Upper lobe of left lung (tissue), 6 donors: ENCODE measurements around the gene RGS5. TPM values are rescaled to one million over a fixed set of nuclear protein-coding genes. Genes with fewer than 3 reads are reported as not detected.

Experiments
- ATAC-seq, 2 donors: fragments of 200-7000 bp; cut with Tn5 transposase; one replicate each; pipeline ENCODE4 v1.9.1; 2022; ENCODE audit warnings: mild to moderate bottlenecking in 2 of 2, moderate library complexity in 2 of 2; ENCODE audit not compliant: low FRiP score in 2 of 2
- DNase-seq, 2 donors: peaks; one replicate each; pipeline ENCODE4 v3.0.0-alpha.2; 2019 to 2020
- H3K27ac ChIP-seq, 4 donors: fragments of 200-600 bp; sonication (generic); one replicate each; pipeline ENCODE4 v1.5.1; 2016 to 2019
- H3K27me3 ChIP-seq, 4 donors: fragments of 200-600 bp; sonication (generic); one replicate each; pipeline ENCODE4 v1.5.1; 2017 to 2019
- H3K36me3 ChIP-seq, 4 donors: fragments of 200-600 bp; sonication (generic); one replicate each; pipeline ENCODE4 v1.5.1; 2016 to 2019
- H3K4me1 ChIP-seq, 4 donors: fragments of 200-600 bp; sonication (generic); one replicate each; pipeline ENCODE4 v1.5.1; 2018 to 2019
- H3K4me3 ChIP-seq, 4 donors: fragments of 200-600 bp; sonication (generic); one replicate each; pipeline ENCODE4 v1.5.1; 2017 to 2019; ENCODE audit warnings: mild to moderate bottlenecking in 2 of 4, moderate library complexity in 1 of 4
- H3K9me3 ChIP-seq, 4 donors: fragments of 200-600 bp; sonication (generic); one replicate each; pipeline ENCODE4 v1.5.1; 2018 to 2019
- CTCF ChIP-seq, 6 experiments: fragments of 450-650 bp in 4 of 6; fragments of 200-600 bp in 2 of 6; sonication (generic) in 2 of 6; IDR thresholded peaks; one replicate each; pipeline ENCODE4 v1.5.1; 2016 to 2019; ENCODE audit warnings: antibody characterized with exemption in 6 of 6
- EP300 ChIP-seq, 4 donors: sonication (generic); formaldehyde crosslinking; IDR thresholded peaks; one replicate each; pipeline ENCODE4 v1.5.1; 2017; ENCODE audit warnings: antibody characterized with exemption in 4 of 4, control low read depth in 2 of 4
- POLR2A ChIP-seq, 4 donors: fragments of 450-650 bp; IDR thresholded peaks; one replicate each; pipeline ENCODE4 v1.5.1; 2016 to 2017; ENCODE audit warnings: antibody characterized with exemption in 4 of 4, mild to moderate bottlenecking in 2 of 4
- POLR2AphosphoS5 ChIP-seq, 2 donors: sonication (generic); formaldehyde crosslinking; IDR thresholded peaks; one replicate each; pipeline ENCODE4 v1.5.1; 2017; ENCODE audit warnings: antibody characterized with exemption in 2 of 2
- WGBS, 2 donors: methylation state at CpG; one replicate each; pipeline ENCODE4 v1.1.5; 2017 to 2018; 5-methylcytosine and 5-hydroxymethylcytosine counted together
- total RNA-seq, 6 donors: library from RNA; depleted of rRNA in 4 of 6; stranded (reverse); fragments of >200 nt in 4 of 6; gene quantifications; one replicate each; pipeline versions ENCODE4 v1.1.0 to v1.2.1, GENCODE V29; 2016 to 2021
- donor health status: DM: no; HTN: no; CAD: no; lungs with moderate emphysema.
- donor health status: DM: no; HTN: yes; CAD: no; lungs with severe emphysema.

The RGS5 gene
- total RNA-seq, 6 donors from 2014 or later: 30.6 to 65.6 (median 53.5) TPM

- Histone ChIP-seq H3K36me3 (no peaks in the 10 kb centered on the region), H3K27ac (no peak overlapping the region), H3K4me1 (no peaks in the 10 kb centered on the region), H3K27me3 (no peaks in the 10 kb centered on the region), H3K4me3 (no peak overlapping the region), H3K9me3 (no peaks in the 10 kb centered on the region)
- no peak for ATAC-seq
- WGBS, 2 donors: 91 to 96% methylated on average over 6 of the region's 6 CpGs
- TF ChIP-seq POLR2A (IDR thresholded peaks at IDR 0.05): no peak
- TF ChIP-seq CTCF (IDR thresholded peaks at IDR 0.05): no peak
- TF ChIP-seq EP300 (IDR thresholded peaks at IDR 0.05): no peak
- no peak for TF ChIP-seq POLR2AphosphoS5 (IDR thresholded peaks at IDR 0.05)
- no peak for DNase-seq
Observed at GRCh38 chr1:163187849-163188248, 14.9 kb downstream of the RGS5 start.

GRCh38 chr1:163186862-163187261, 15.9 kb downstream of the RGS5 start:
- Histone ChIP-seq H3K9me3 (no peaks in the 10 kb centered on the region), H3K27ac (no peak overlapping the region), H3K4me3 (no peak overlapping the region), H3K27me3 (no peaks in the 10 kb centered on the region), H3K36me3 (no peaks in the 10 kb centered on the region), H3K4me1 (no peaks in the 10 kb centered on the region)
- DNase-seq: no peak
- WGBS, 2 donors: 77 to 83% methylated on average over 2 of the region's 2 CpGs
- no peak for ATAC-seq
- TF ChIP-seq POLR2A (IDR thresholded peaks at IDR 0.05) (no peak), EP300 (IDR thresholded peaks at IDR 0.05) (no peak), CTCF (IDR thresholded peaks at IDR 0.05) (no peak), POLR2AphosphoS5 (IDR thresholded peaks at IDR 0.05) (no peak)

GRCh38 chr1:163182330-163182949, 20.3 kb downstream of the RGS5 start:
- H3K4me3 ChIP-seq: no peak overlapping the region
- H3K27ac ChIP-seq: no peak overlapping the region
- WGBS, 2 donors: 71 to 83% methylated on average over 2 of the region's 2 CpGs
- no peaks in the 10 kb centered on the region for H3K4me1 ChIP-seq
- no peaks in the 10 kb centered on the region for H3K9me3 ChIP-seq
- no peaks in the 10 kb centered on the region for H3K27me3 ChIP-seq
- no peak for TF ChIP-seq EP300 (IDR thresholded peaks at IDR 0.05)
- TF ChIP-seq POLR2AphosphoS5 (IDR thresholded peaks at IDR 0.05): no peak
- TF ChIP-seq POLR2A (IDR thresholded peaks at IDR 0.05): no peak
- TF ChIP-seq CTCF (IDR thresholded peaks at IDR 0.05): no peak
- DNase-seq: no peak
- ATAC-seq: no peak
- no peaks in the 10 kb centered on the region for H3K36me3 ChIP-seq

GRCh38 chr1:163178628-163179027, 24.1 kb downstream of the RGS5 start:
- Histone ChIP-seq H3K9me3 (no peaks in the 10 kb centered on the region), H3K36me3 (no peaks in the 10 kb centered on the region), H3K27ac (no peak overlapping the region), H3K27me3 (no peaks in the 10 kb centered on the region), H3K4me1 (peaks cover 0 to 4% (median 1%) of the 10 kb centered on the region in 4 donors), H3K4me3 (no peak overlapping the region)
- ATAC-seq (no peak), DNase-seq (no peak)
- TF ChIP-seq EP300 (IDR thresholded peaks at IDR 0.05): no peak
- no peak for TF ChIP-seq CTCF (IDR thresholded peaks at IDR 0.05)
- TF ChIP-seq POLR2AphosphoS5 (IDR thresholded peaks at IDR 0.05): no peak
- TF ChIP-seq POLR2A (IDR thresholded peaks at IDR 0.05): no peak
- WGBS, 2 donors: 69 to 79% methylated on average over 2 of the region's 2 CpGs

- TF ChIP-seq EP300 (IDR thresholded peaks at IDR 0.05): no peak
- no peak for TF ChIP-seq POLR2A (IDR thresholded peaks at IDR 0.05)
- H3K4me1 ChIP-seq: peaks cover 3 to 7% (median 3%) of the 10 kb centered on the region in 4 donors
- no peaks in the 10 kb centered on the region for H3K36me3 ChIP-seq
- ATAC-seq: no peak
- H3K4me3 ChIP-seq: no peak overlapping the region
- no peak for DNase-seq
- 54 to 61% methylated on average over 4 of the region's 4 CpGs for WGBS, 2 donors
- no peaks in the 10 kb centered on the region for H3K9me3 ChIP-seq
- no peak overlapping the region for H3K27ac ChIP-seq
- H3K27me3 ChIP-seq: no peaks in the 10 kb centered on the region
Observed at GRCh38 chr1:163176797-163177196, 25.9 kb downstream of the RGS5 start.
